HepG2 (cell line): Measurements from ENCODE around the gene ATP9B. TPM values are rescaled to one million over a fixed set of nuclear protein-coding genes. Genes with fewer than 3 reads are reported as not detected.

Experiments
- ATF4 ChIP-seq, 2 experiments: fragments of 450-650 bp in 1 of 2; sonication (generic) in 1 of 2; formaldehyde crosslinking; IDR thresholded peaks; 2 replicates each; pipeline versions ENCODE4 v1.5.0 to v1.8.0; 2020 to 2022; ENCODE audit warnings: mild to moderate bottlenecking in 1 of 2, missing genetic modification reagents in 1 of 2
- LBX2 ChIP-seq: sonication (generic); formaldehyde crosslinking; IDR thresholded peaks from 2 replicates; pipeline ENCODE4 v1.5.0; 2020; ENCODE audit warnings: missing genetic modification reagents, mild to moderate bottlenecking, borderline replicate concordance
- PCBP2 ChIP-seq: fragments of 200-400 bp; formaldehyde crosslinking; optimal IDR thresholded peaks from 2 replicates; pipeline ENCODE3; 2018; ENCODE audit warnings: low read length, low read depth; ENCODE audit not compliant: poor library complexity, severe bottlenecking
- PHF8 ChIP-seq: sonication (generic); formaldehyde crosslinking; IDR thresholded peaks from 2 replicates; pipeline ENCODE4 v1.5.0; 2020; ENCODE audit warnings: missing genetic modification reagents
- ZNF564 ChIP-seq: sonication (generic); formaldehyde crosslinking; IDR thresholded peaks from 2 replicates; pipeline ENCODE4 v1.8.1; 2023; ENCODE audit warnings: mild to moderate bottlenecking, missing genetic modification reagents
- ZNF724P ChIP-seq: sonication (generic); formaldehyde crosslinking; IDR thresholded peaks from 2 replicates; pipeline ENCODE4 v1.8.0; 2022; ENCODE audit warnings: missing genetic modification reagents, borderline replicate concordance
- ZXDC ChIP-seq: sonication (generic); formaldehyde crosslinking; IDR thresholded peaks from 2 replicates; pipeline ENCODE4 v1.5.0; 2020; ENCODE audit warnings: mild to moderate bottlenecking, missing genetic modification reagents
- polyA plus RNA-seq, 8 experiments: library from polyadenylated mRNA; depleted of rRNA in 3 of 8; stranded (reverse) in 7 of 8; unstranded in 1 of 8; fragments of >200 nt; fragmentation: Illumina TruSeq in 4 of 8; extraction: Trizol in 4 of 8; gene quantifications; 2 replicates each; pipeline versions ENCODE4 v1.2.1 to v1.2.3, GENCODE V29; 2011 to 2016; ENCODE audit warnings: low read depth in 4 of 8, missing spikeins in 1 of 8, mixed read lengths in 1 of 8; ENCODE audit not compliant: insufficient read depth in 1 of 8
- total RNA-seq, 5 experiments: library from RNA; depleted of rRNA; stranded (reverse); fragments of >200 nt; fragmentation: Illumina TruSeq; extraction: Trizol; gene quantifications; 2 replicates each; pipeline ENCODE4 v1.2.3, GENCODE V29; 2016; ENCODE audit warnings: low read depth in 1 of 5
- TF ChIP-seq, protein P1 (sequence below): sonication (generic); formaldehyde crosslinking; IDR thresholded peaks from 2 replicates; pipeline ENCODE4 v1.9.0; 2021; ENCODE audit warnings: missing genetic modification reagents, borderline replicate concordance

Gene ATP9B
- total and polyA plus RNA-seq, 2 of the 13 experiments (the other 11 are each of a cell fraction or from before 2014, with no cell fraction given): 10.8 to 11.3 TPM

GRCh38 chr18:79186649-79187048 is 117.5 kb downstream of the ATP9B start (continued):
- TF ChIP-seq, protein P1, sequence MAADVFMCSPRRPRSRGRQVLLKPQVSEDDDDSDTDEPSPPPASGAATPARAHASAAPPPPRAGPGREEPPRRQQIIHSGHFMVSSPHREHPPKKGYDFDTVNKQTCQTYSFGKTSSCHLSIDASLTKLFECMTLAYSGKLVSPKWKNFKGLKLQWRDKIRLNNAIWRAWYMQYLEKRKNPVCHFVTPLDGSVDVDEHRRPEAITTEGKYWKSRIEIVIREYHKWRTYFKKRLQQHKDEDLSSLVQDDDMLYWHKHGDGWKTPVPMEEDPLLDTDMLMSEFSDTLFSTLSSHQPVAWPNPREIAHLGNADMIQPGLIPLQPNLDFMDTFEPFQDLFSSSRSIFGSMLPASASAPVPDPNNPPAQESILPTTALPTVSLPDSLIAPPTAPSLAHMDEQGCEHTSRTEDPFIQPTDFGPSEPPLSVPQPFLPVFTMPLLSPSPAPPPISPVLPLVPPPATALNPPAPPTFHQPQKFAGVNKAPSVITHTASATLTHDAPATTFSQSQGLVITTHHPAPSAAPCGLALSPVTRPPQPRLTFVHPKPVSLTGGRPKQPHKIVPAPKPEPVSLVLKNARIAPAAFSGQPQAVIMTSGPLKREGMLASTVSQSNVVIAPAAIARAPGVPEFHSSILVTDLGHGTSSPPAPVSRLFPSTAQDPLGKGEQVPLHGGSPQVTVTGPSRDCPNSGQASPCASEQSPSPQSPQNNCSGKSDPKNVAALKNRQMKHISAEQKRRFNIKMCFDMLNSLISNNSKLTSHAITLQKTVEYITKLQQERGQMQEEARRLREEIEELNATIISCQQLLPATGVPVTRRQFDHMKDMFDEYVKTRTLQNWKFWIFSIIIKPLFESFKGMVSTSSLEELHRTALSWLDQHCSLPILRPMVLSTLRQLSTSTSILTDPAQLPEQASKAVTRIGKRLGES: no peak
- TF ChIP-seq PCBP2 (no peak), PHF8 (no peak), LBX2 (CRISPR knock-in tag) (no peak), ATF4 (CRISPR knock-in tag; IDR thresholded peaks at IDR 0.05) (no peak), ZNF564 (no peak), ZXDC (no peak), ZNF724P (no peak)
